K562 (cell line): ENCODE measurements around the gene ZDHHC3. TPM values are rescaled to one million over a fixed set of nuclear protein-coding genes. Genes with fewer than 3 reads are reported as not detected.

Source experiments
- ATAC-seq: fragments of 200-7000 bp; cut with Tn5 transposase; 3 replicates; pipeline ENCODE4 v1.9.1; 2020; ENCODE audit warnings: moderate library complexity
- BruUV-seq: library from RNA; stranded (reverse); fragments of 400-500 nt; replicated peaks from 2 replicates; lab custom pipeline; 2021; lab: Mats Ljungman, UMichigan
- CTCF ChIA-PET: fragments of 300-600 bp; formaldehyde crosslinking; extraction: SDS; loops from one replicate; lab custom pipeline; 2021; ENCODE audit warnings: low intra/inter-chr PET ratio; lab: Yijun Ruan, JAX
- POLR2A ChIA-PET: fragments of 300-600, 350-650 bp; sonication (Branson Sonifier 250); formaldehyde crosslinking; extraction: SDS; loops from one replicate; lab custom pipeline; 2021; ENCODE audit warnings: antibody characterized with exemption, inconsistent platforms; lab: Yijun Ruan, JAX
- DNase-seq, 4 experiments: peaks; one replicate each; pipeline versions ENCODE4 v3.0.0 to v3.0.0-alpha.2; 2011 to 2018; ENCODE audit warnings: low spot score in 3 of 4, mixed read lengths in 3 of 4; ENCODE audit errors: extremely low read depth in 1 of 4
- FAIRE-seq: peaks from 2 replicates; lab custom pipeline; 2011; peaks lifted over from hg19 to GRCh38; lab: Jason Lieb, UNC
- H2AFZ ChIP-seq: 2 replicates; pipeline ENCODE4 v1.6.0; 2011; ENCODE audit warnings: low read depth, low read length, control low read depth, inconsistent platforms
- H3K27ac ChIP-seq: fragments of 200-600 bp; 3 replicates; pipeline ENCODE4 v1.8.0; 2011; ENCODE audit warnings: low read depth, mild to moderate bottlenecking, control low read depth, inconsistent platforms, low read length, moderate library complexity, mixed read lengths; ENCODE audit errors: extremely low read depth
- H3K27me3 ChIP-seq, 2 experiments: fragments of 300-600 bp in 1 of 2; 2 replicates in 1 of 2; 3 replicates in 1 of 2; pipeline versions ENCODE4 v1.6.0 to v1.8.0; 2011; ENCODE audit warnings: inconsistent platforms in 2 of 2, low read length in 2 of 2, mild to moderate bottlenecking in 1 of 2, mixed read lengths in 1 of 2, moderate library complexity in 1 of 2; ENCODE audit not compliant: control insufficient read depth in 2 of 2, insufficient read depth in 2 of 2
- H3K36me3 ChIP-seq: fragments of 300-600 bp; 3 replicates; pipeline ENCODE4 v1.8.0; 2011; ENCODE audit warnings: mild to moderate bottlenecking, low read length, inconsistent platforms; ENCODE audit not compliant: control insufficient read depth, insufficient read depth
- H3K4me1 ChIP-seq, 2 experiments: fragments of 200-600 bp in 1 of 2; replicated peaks in 1 of 2; 2 replicates in 1 of 2; 3 replicates in 1 of 2; pipeline versions ENCODE4 v1.5.1 to v1.8.0; 2011; ENCODE audit warnings: inconsistent platforms in 2 of 2, low read length in 2 of 2, mild to moderate bottlenecking in 1 of 2, mixed read lengths in 1 of 2, moderate library complexity in 1 of 2; ENCODE audit not compliant: control insufficient read depth in 2 of 2, insufficient read depth in 2 of 2
- H3K4me2 ChIP-seq: 2 replicates; pipeline ENCODE4 v1.6.1; 2011; ENCODE audit warnings: low read length, control low read depth, inconsistent platforms, mixed read lengths; ENCODE audit not compliant: insufficient read depth
- H3K4me3 ChIP-seq: fragments of 200-600 bp; sonication (generic), shearing (Covaris generic); 2 replicates; pipeline ENCODE4 v1.5.1; 2016; ENCODE audit warnings: control low read depth, inconsistent platforms
- H3K79me2 ChIP-seq: fragments of 200-600 bp; 3 replicates; pipeline ENCODE4 v1.8.0; 2011; ENCODE audit warnings: low read length, inconsistent platforms; ENCODE audit not compliant: control insufficient read depth, insufficient read depth
- H3K9ac ChIP-seq, 2 experiments: 2 replicates each; pipeline versions ENCODE4 v1.6.0 to v1.6.1; 2011; ENCODE audit warnings: low read depth in 2 of 2, low read length in 2 of 2, control low read depth in 1 of 2, inconsistent platforms in 1 of 2, mild to moderate bottlenecking in 1 of 2, mixed read lengths in 1 of 2; ENCODE audit not compliant: insufficient read depth in 1 of 2
- H3K9me1 ChIP-seq: one replicate; pipeline ENCODE4 v1.6.0; 2011; ENCODE audit warnings: inconsistent platforms, mild to moderate bottlenecking, low read length, moderate library complexity; ENCODE audit not compliant: control insufficient read depth, insufficient read depth
- H3K9me3 ChIP-seq: replicated peaks from 2 replicates; pipeline ENCODE4 v1.5.1; 2011; ENCODE audit warnings: low read depth, low read length, inconsistent platforms; ENCODE audit not compliant: control insufficient read depth, insufficient read depth
- H4K20me1 ChIP-seq: replicated peaks from 2 replicates; pipeline ENCODE4 v1.6.1; 2011; ENCODE audit warnings: low read length, inconsistent platforms, mixed read lengths; ENCODE audit not compliant: control insufficient read depth, insufficient read depth
- ATF1 ChIP-seq, 2 experiments: fragments of 450-650 bp in 1 of 2; IDR thresholded peaks; 2 replicates each; pipeline ENCODE4 v1.6.1; 2016; ENCODE audit warnings: missing compliant biosample characterization in 1 of 2, missing genetic modification characterization in 1 of 2
- BHLHE40 ChIP-seq: IDR thresholded peaks from 2 replicates; pipeline ENCODE4 v1.6.1; 2011; ENCODE audit warnings: low read length, improper control_type of control experiment
- BRF1 ChIP-seq: IDR thresholded peaks from 3 replicates; pipeline ENCODE4 v1.6.1; 2011; ENCODE audit warnings: borderline replicate concordance, mild to moderate bottlenecking; ENCODE audit not compliant: insufficient read length; ENCODE audit errors: extremely low read depth
- E2F3 ChIP-seq: fragments of 250-450 bp; sonication (Bioruptor Pico); IDR thresholded peaks from 2 replicates; pipeline ENCODE4 v1.4.0; 2020; ENCODE audit warnings: mild to moderate bottlenecking
- FOXP1 ChIP-seq: sonication (generic); formaldehyde crosslinking; IDR thresholded peaks from 2 replicates; pipeline ENCODE4 v1.8.0; 2022; ENCODE audit warnings: mild to moderate bottlenecking, missing genetic modification reagents
- ID3 ChIP-seq, 2 experiments: fragments of 250-450 bp in 1 of 2; fragments of 450-650 bp in 1 of 2; sonication (Bioruptor Pico) in 1 of 2; IDR thresholded peaks; 2 replicates each; pipeline versions ENCODE4 v1.6.1 to v1.8.0; 2016 to 2021; ENCODE audit warnings: mild to moderate bottlenecking in 2 of 2, moderate library complexity in 2 of 2, missing compliant biosample characterization in 1 of 2, missing genetic modification characterization in 1 of 2
- MCM7 ChIP-seq, 2 experiments: fragments of 450-650 bp; IDR thresholded peaks; 2 replicates each; pipeline ENCODE4 v1.6.1; 2016 to 2018
- PTBP1 ChIP-seq: fragments of 200-400 bp; formaldehyde crosslinking; IDR thresholded peaks from 2 replicates; pipeline ENCODE4 v1.6.1; 2017; ENCODE audit warnings: low read depth, low read length
- YBX1 ChIP-seq: fragments of 450-650 bp; IDR thresholded peaks from 2 replicates; pipeline ENCODE4 v1.7.1; 2016; ENCODE audit warnings: mild to moderate bottlenecking
- ZNF3 ChIP-seq: fragments of 250-450 bp; sonication (Bioruptor Pico); IDR thresholded peaks from 2 replicates; pipeline ENCODE4 v1.5.0; 2021; ENCODE audit warnings: mild to moderate bottlenecking, moderate library complexity
- ZNF408 ChIP-seq: fragments of 250-450 bp; sonication (Bioruptor Pico); IDR thresholded peaks from 2 replicates; pipeline ENCODE4 v1.4.0; 2020; ENCODE audit warnings: low read depth, mild to moderate bottlenecking, moderate library complexity
- WGBS: fragments of 100-300 bp; shearing (Covaris generic); methylation state at CpG from one replicate; pipeline ENCODE4 v1.1.6; 2016; ENCODE audit warnings: low coverage, mixed read lengths; ENCODE audit not compliant: insufficient coverage; ENCODE audit errors: missing lambda C conversion rate; 5-methylcytosine and 5-hydroxymethylcytosine counted together
- in situ Hi-C: fragments of 300-500 bp; cut with MboI; formaldehyde crosslinking; loops from 4 replicates; pipeline ENCODE4 v1.15.0; 2018; ENCODE audit warnings: inconsistent platforms, mixed read lengths
- intact Hi-C: fragments of 100-400 bp; cut with micrococcal nuclease; formaldehyde crosslinking; loops from 2 replicates; pipeline ENCODE4 v1.14.2; 2022
- polyA plus RNA-seq, 8 experiments: library from polyadenylated mRNA; depleted of rRNA in 4 of 8; stranded (reverse) in 5 of 8; unstranded in 3 of 8; fragments of >200 nt; fragmentation: Nextera tagmentation in 2 of 8; fragmentation: Illumina TruSeq in 1 of 8; extraction: Ambion mirVana in 2 of 8; extraction: Trizol in 1 of 8; gene quantifications; 2 replicates each; pipeline versions ENCODE4 v1.2.1 to v1.2.3, GENCODE V29; 2011 to 2014; ENCODE audit warnings: inconsistent platforms in 1 of 8, missing spikeins in 1 of 8
- total RNA-seq, 7 experiments: library from RNA; depleted of rRNA in 6 of 7; stranded (reverse); fragments of >200 nt in 6 of 7; fragmentation: Illumina TruSeq in 2 of 7; extraction: Trizol in 2 of 7; gene quantifications; 2 replicates each; pipeline versions ENCODE4 v1.2.1 to v1.2.3, GENCODE V29; 2011 to 2021; ENCODE audit warnings: low replicate concordance in 1 of 7

Gene ZDHHC3
- total and polyA plus RNA-seq, 9 of the 15 experiments (the other 6 are each of a cell fraction or from before 2014, with no cell fraction given): 10.3 to 120 (median 67.2) TPM

- POLR2A ChIA-PET: interaction anchor here (1.9 kb wide), 1 partner anchor 25 kb away, joined by 10 read pairs; no protein-coding TSS in a partner anchor
- no peaks in the 10 kb centered on the region for H3K36me3 ChIP-seq
- peaks cover 43 to 65% of the 10 kb centered on the region in 2 experiments; a peak in 4 of 5 replicates for H3K27me3 ChIP-seq
- H3K4me2 ChIP-seq: no peak overlapping the region
- H3K9me1 ChIP-seq: no peaks in the 10 kb centered on the region
- WGBS: 0% methylated on average over 4 of the region's 4 CpGs
- TF ChIP-seq PTBP1 (no peak), ID3 (CRISPR knock-in tag; IDR thresholded peaks at IDR 0.05) (no peak), ID3 (tag; IDR thresholded peaks at IDR 0.05) (no peak), ZNF3 (CRISPR knock-in tag) (no peak), ATF1 (CRISPR knock-in tag; IDR thresholded peaks at IDR 0.05) (no peak), ATF1 (tag; IDR thresholded peaks at IDR 0.05) (no peak), MCM7 (IDR thresholded peaks at IDR 0.05) (no peak), YBX1 (no peak), BRF1 (no peak), FOXP1 (CRISPR knock-in tag) (no peak), BHLHE40 (no peak), ZNF408 (CRISPR knock-in tag) (no peak), E2F3 (CRISPR knock-in tag) (no peak)
- TF ChIP-seq, all 486 proteins: peak for 0
- CTCF ChIA-PET: interaction anchor here (0.5 kb wide), 1 partner anchor 24 kb away, joined by 3 read pairs; no protein-coding TSS in a partner anchor
- no peak overlapping the region for H3K4me3 ChIP-seq
- H3K79me2 ChIP-seq: no peaks in the 10 kb centered on the region
- no TSS peak for BruUV-seq
- no peak overlapping the region for H2AFZ ChIP-seq
- no peak overlapping the region for H3K27ac ChIP-seq
- H3K9me3 ChIP-seq: no peaks in the 10 kb centered on the region
- in situ Hi-C loops: loop anchor here (5.0 kb wide), 1 partner anchor 365 kb away; no protein-coding TSS in a partner anchor
- intact Hi-C loops: no loop called here
- H3K9ac ChIP-seq: no peak overlapping the region
- H4K20me1 ChIP-seq: no peaks in the 10 kb centered on the region
- DNase-seq (no peak), ATAC-seq (no peak), FAIRE-seq (peak; percentile 44)
- H3K4me1 ChIP-seq: no peaks in the 10 kb centered on the region
Observed at GRCh38 chr3:44902628-44903027, 73.3 kb downstream of the ZDHHC3 start.
